Sigmoid colon (tissue), 4 donors: ENCODE results near the gene SCT.

Experiments
- EP300 ChIP-seq, 4 donors: sonication (generic); formaldehyde crosslinking; IDR thresholded peaks; one replicate each; pipeline ENCODE4 v1.6.1; 2017; ENCODE audit warnings: antibody characterized with exemption in 4 of 4
- POLR2A ChIP-seq, 2 donors: fragments of 450-650 bp; IDR thresholded peaks; one replicate each; pipeline ENCODE4 v1.6.1; 2016; ENCODE audit warnings: antibody characterized with exemption in 2 of 2, mild to moderate bottlenecking in 2 of 2, moderate library complexity in 2 of 2
- POLR2AphosphoS5 ChIP-seq, 4 donors: sonication (generic); formaldehyde crosslinking; IDR thresholded peaks; one replicate each; pipeline ENCODE4 v1.6.1; 2017; ENCODE audit warnings: antibody characterized with exemption in 4 of 4
- TF ChIP-seq, protein P1 (sequence below), 4 experiments: fragments of 450-650 bp in 3 of 4; fragments of 200-600 bp in 1 of 4; IDR thresholded peaks; one replicate each; pipeline ENCODE4 v1.5.1; 2016 to 2019; ENCODE audit warnings: antibody characterized with exemption in 4 of 4, mild to moderate bottlenecking in 3 of 4, moderate library complexity in 2 of 4

DNA sequence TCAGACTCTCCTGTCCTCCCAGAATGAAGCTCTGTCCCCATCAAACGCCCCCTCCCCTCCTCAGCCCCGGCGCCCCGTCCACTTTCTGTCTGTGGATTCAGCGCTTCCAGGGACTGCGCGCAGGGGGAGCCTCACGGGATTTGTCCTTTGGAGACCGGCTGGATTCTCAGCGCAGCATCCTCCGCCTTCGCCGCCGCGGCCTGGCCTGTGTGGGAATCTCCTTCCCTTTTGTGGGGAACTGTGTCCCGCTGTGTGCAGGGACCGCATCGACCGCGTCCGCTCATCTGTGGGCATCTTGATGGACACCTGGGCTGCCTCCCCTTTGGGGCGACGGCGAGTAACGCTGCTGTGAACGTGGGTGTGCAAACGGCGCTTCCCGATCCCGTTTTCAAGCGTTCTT is 1.1 kb upstream of the SCT start:
- TF ChIP-seq, protein P1, sequence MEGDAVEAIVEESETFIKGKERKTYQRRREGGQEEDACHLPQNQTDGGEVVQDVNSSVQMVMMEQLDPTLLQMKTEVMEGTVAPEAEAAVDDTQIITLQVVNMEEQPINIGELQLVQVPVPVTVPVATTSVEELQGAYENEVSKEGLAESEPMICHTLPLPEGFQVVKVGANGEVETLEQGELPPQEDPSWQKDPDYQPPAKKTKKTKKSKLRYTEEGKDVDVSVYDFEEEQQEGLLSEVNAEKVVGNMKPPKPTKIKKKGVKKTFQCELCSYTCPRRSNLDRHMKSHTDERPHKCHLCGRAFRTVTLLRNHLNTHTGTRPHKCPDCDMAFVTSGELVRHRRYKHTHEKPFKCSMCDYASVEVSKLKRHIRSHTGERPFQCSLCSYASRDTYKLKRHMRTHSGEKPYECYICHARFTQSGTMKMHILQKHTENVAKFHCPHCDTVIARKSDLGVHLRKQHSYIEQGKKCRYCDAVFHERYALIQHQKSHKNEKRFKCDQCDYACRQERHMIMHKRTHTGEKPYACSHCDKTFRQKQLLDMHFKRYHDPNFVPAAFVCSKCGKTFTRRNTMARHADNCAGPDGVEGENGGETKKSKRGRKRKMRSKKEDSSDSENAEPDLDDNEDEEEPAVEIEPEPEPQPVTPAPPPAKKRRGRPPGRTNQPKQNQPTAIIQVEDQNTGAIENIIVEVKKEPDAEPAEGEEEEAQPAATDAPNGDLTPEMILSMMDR (IDR thresholded peaks at IDR 0.05): no peak
- no peak for TF ChIP-seq POLR2A (IDR thresholded peaks at IDR 0.05)
- no peak for TF ChIP-seq EP300 (IDR thresholded peaks at IDR 0.05)
- no peak for TF ChIP-seq POLR2AphosphoS5 (IDR thresholded peaks at IDR 0.05)
